GM18909 (cell line): ENCODE results near the gene MID1.

Source experiments
- ATAC-seq: cut with Tn5 transposase; IDR thresholded peaks from one replicate; pipeline ENCODE4 v1.9.1; 2021; ENCODE audit warnings: mild to moderate bottlenecking; ENCODE audit not compliant: unreplicated experiment, poor library complexity

Gene MID1

DNA sequence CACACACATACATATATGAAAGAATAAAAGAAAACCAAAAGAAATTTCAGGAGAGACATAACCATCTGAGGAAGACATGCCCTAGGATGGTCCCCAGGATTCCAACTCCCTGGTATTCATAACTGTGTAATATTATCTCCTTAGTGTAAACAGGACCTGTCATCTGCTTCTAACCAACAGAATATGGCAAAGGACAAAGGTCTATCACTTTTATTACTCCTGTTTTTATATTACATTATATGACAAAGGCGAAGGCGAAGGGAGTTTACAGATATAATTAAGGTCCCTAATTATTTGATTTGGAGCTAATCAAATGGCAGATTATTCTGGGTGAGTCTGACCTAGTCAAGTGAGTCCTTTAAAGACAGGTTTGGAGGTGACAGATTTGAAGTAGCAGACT, 155.1 kb downstream of the MID1 start:
- ATAC-seq: no peak

DNA sequence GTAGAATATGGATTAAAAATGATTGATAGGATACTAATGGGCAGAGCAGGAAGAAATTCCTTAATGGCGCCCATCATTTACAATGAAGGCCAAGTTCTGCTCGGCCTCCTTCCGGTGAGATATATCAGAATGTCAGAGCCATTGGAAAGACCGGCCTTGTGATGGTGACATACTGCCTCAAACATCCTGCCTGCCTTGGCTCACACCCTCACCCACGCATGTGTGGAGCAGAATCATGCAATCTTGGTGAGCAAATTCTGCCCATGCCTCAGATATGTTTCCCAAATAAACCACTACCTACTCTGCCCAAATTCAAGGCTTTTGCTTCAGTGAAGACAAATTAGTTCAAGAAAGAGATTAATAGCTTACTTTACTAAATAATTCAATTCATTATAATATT, 163.3 kb downstream of the MID1 start:
- ATAC-seq: no peak

DNA sequence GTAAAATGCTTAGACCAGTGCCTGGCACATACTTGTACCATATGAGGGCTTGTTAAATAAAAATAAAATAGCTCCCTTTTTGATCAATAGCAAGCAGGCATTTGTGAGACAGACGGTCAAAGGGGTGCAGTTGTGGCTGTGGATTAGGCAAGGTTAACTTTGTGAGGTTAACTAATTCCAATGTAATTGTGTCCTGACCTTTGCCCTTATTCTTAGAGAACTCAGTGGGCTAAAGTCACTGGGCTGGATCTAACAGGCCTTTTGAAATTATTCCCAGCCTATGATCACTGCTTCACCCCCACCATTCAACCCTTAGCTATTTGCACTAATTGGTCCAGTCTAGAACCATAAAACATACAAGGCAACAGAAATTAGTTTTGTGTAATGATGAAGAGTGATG, 166.4 kb downstream of the MID1 start:
- no peak for ATAC-seq

DNA sequence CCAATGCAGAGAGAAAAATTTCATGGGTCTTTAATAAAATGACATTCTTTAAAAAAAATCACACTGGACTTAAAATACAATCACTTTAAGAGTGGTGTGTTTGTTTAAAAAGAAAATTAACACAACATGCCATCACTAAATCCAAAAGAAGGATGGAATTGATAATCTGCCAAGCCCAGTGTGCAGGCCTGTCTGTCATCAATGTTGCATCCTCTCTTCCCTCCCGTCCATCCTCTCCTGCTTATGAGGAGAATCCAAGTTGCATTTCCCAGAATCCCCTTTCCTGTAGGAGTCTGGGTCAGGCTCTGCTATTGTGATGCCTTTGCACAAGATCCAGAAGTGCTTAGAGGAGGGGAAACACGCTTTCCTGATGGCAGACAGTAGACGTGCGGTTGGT, 169.4 kb downstream of the MID1 start:
- no peak for ATAC-seq

DNA sequence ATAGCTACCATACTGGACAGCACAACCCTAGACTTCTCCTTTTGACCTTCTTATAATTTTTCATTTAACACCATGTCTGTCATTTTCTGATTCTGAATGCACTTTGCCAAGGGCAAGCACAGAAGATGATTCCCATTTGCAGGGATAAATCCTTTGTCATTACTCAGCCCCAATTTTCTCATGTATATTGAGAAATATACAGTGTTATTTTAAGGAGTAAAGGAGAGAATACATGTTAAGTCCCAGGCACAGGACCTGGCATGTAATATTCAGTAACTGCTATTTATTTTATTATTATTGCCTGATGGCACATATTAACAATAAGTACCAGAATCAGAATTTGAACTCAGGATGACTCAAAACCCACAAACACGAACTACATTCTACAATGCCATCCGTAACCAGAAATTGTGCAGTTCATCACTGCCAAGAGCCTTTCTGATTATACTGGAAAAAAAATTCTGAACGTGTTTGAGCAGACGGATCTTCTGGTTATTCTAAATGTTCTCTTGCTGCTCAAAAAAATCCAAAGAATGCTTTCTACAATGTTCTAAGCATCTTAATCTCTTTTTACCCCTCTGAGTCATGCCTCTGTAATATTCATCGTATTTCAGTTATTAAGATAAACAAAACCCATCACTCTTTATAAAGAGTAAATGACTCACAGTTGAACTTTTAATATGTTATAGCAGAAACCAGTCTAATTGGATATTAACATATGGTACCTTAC, 170.0 kb downstream of the MID1 start:
- no peak for ATAC-seq

DNA sequence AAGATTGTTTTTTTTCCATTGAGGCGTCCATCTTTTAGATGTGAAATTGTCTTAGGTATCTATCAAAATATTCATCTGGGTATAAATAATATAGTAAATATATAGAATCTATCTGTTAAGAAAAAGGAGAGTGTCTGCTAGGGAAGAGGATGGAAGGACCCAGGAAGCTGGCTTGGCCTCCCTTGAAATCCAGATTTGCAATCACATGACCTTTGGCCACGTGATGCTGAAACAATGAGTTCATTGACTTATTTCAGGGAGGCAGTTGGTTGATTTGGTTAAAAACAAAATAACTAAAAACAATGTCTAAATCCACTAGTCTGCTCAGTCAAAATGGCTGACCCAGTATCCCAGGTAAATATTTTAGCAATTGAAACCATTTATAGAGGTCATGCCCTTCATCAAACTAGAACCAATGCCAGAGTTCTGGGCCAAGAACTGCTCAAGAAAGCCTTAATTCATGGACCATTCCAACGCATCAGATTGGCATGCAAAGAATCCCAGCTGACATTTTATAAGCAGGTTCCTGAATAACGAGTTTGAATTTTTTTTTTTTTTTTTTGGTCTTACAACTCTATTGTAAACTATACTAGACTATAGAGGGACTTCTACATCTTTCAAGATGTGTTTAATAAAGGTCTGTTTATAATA, 172.7 kb downstream of the MID1 start:
- no peak for ATAC-seq

DNA sequence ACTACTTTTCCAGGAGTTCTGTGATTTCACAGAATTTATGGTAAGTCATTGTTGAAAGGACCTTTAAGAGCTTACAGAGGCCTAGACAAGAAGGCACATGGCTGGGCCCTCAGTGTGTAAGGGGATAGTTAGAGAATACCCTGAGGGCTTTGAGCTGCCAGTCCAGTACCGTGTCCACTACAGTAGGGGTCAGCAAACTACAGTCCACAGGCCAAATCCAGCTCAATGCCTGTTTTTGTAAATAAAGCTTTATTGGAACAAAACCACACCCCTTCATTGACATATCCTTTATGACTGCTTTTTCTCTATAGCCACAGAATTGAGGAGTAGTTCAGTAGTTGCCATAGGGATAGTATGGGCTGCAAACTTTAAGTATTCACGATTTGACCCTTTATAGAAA, 176.2 kb downstream of the MID1 start:
- no peak for ATAC-seq

DNA sequence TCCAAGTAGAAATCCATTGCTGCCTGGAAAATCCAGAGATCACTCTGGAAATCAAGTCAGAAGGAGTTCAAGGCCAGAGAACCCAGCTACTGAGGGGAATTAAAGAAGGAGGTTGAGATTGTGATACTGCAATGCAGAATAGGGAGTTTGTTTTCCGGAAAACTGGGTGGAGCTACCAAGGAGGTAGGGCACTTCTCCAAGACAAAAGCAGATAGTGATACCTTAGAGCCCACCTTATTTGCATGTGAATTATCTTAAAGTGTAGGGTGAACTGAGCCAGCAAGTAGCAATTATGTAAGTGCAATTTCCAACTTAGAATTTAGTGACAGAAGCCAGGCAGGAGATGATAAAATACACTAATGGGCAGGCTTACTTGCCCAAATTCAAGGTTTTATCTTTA, 178.9 kb downstream of the MID1 start:
- ATAC-seq: no peak

DNA sequence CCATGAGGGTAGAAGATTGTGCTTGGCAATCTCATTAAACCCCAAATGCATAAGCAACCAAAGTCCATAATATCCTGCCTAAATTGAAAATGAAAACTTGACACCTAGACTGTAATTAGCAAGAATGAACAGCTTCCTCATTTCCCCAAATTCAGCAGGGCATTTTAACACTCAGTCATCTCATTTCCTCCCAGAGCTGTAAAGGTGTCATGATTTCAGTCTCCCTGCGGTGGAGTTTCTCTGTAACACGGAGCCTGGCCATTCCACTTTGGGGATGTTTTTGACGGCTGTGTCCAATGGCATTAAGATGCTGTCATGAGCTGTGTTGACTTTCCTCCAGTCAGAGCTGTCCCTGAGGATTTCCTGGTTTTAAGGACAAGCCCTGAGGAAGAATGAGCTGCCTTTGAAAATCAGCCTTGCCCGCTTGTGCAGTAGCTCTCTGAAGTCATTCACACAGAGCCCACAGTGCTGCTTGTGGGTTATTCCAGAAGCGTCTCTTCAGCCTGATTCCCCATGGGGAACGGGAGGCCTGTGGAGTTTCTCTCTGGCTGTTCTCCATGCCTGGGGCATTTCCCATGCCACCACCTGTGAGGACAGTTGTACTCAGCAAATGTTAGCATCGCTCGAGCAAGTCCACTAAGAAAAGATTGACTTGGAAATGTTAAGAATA, 187.0 kb downstream of the MID1 start:
- ATAC-seq: no peak

DNA sequence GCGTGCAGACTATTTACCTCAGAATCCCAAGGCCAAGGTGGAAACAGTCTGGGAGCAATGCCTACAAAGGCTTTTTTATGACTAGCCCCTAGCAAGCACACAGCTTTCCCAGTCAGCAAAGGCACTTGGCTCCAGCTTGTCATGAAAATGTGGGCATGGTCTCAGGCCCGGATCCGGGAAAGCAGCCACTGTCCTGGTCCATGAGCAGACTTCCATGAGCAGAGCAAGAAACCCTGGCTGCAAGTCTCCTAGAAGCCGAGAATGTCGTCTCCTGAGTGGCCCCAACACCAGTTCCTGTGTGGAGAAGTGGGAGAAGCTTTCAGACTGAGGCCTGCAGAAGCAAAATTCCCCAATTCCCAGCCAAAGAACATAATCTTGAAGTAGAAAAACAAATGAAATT, 190.5 kb downstream of the MID1 start:
- ATAC-seq: no peak

DNA sequence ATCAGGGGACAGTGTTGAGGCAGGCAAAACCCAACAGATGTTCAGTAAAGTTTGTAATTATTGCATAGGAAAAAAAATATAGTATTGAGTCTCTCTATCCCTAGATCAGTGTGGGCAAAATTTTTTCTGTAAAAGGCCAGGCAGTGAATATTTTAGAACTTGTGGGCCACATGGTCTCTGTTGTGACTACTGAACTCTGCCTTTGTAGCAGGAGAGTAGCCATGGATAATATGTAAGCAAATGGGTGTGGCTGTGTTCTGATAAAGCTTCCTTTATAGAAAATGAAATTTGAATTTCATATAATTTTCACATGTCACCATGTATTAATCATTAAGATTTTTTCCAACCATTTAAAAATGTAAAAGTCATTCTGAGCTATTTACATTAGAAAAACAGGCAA, 193.1 kb downstream of the MID1 start:
- no peak for ATAC-seq

DNA sequence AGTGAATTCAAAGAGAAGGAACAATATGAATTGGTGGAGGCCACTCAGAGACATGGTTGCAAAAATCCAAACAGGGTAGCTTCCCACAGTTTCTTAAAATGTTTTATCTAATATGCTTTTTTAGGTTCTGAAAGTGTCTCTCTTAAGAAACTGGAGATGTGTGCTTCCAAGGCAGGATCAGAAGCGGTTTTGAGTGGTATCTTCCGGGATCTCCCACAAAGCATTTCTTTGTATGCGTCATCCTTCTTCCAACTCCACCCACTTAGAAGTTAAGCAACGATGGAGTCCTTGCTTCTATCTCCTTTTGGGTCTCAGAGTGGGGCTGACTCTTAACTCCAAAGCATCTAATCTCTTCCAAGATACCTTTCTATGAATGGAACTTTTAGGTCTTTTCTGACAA, 196.7 kb downstream of the MID1 start:
- ATAC-seq: no peak

DNA sequence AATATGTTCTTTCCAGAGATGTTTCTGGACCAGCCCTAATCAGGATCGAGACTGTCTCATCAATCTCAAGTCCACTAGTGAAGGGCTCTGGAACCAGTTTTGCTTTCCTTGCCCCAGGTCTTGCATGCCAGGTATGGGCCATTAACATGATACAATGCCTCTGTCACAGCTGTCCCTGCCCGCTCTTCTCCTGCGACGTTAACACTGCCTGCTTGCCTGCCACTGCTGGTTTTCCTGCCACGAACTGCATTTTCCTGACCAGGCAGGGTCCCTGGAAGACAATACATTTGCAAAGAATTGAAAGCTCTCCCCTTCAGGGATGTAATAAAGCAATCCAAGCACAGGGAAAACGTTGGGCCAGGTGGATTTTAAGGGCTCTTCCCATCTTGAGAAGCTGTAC, 200.3 kb downstream of the MID1 start:
- ATAC-seq: no peak

DNA sequence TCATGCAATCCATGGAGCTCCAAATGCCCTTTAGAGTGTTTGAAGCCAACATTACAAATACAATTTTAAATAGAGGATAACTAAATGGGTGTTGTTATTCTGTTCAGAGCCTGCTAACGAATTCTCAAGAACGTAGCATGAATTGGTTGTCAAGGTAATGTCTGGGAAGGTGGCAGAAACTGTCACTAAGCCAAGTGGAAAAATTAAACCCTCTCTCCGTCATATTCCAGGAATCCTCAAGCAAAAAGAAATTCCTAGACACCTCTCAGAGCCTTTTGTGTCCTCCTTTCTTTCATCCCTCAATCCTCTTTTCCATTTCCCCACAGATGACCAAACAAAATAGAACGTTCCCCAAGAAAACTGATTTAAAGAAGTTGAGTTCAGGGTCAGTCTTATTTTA, 204.0 kb downstream of the MID1 start:
- no peak for ATAC-seq

DNA sequence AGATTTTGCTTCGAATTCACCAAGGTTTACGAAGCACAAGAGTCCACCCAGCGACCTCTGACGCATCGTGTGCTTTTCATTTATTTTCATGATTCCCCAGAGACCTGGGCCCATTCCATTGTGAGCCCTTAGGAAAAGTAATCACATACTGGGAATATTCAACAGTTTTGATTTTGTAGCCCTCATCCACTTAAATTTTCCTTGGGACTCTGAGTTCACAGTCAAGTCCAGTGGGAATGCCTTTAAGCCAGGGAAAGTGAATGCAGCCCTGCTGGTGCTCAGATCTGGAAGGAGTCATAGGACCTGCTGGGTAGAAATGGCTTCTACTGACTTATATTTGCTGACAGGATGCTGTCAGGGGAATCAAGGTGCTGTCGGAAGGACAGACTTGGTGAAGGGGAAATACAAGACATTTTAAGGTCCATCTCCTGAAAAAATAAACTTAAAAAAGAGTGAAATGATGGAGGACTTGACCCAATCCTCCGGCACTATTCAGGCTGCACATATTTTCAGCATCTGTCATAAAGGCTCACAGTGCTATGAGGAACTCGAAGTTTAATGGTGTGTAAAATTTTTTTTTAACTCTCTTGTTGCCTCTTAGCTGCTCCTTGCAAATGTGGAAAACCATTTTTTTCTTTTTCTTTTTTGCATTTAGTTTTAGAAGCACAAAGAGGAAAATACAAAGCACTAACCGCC, 204.9 kb downstream of the MID1 start:
- ATAC-seq: no peak

DNA sequence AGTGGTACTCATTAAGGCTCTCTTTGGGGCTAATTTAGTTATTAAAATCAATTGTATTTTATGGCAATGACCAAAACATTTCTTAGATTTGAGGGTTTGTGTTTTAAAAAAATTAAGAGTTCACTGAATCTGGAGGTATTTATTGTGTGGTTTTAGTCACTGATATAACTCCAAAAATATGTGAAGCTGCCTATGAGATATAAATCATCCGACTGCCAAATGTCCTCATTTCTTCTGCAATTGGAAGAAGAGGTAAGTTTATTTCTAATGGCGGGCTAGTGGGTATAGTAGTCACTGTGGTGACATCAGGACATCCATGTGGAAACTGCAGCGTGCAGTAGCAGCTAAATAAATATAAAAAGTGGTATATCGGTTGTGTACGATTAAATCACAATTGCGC, 205.5 kb downstream of the MID1 start:
- ATAC-seq: no peak

DNA sequence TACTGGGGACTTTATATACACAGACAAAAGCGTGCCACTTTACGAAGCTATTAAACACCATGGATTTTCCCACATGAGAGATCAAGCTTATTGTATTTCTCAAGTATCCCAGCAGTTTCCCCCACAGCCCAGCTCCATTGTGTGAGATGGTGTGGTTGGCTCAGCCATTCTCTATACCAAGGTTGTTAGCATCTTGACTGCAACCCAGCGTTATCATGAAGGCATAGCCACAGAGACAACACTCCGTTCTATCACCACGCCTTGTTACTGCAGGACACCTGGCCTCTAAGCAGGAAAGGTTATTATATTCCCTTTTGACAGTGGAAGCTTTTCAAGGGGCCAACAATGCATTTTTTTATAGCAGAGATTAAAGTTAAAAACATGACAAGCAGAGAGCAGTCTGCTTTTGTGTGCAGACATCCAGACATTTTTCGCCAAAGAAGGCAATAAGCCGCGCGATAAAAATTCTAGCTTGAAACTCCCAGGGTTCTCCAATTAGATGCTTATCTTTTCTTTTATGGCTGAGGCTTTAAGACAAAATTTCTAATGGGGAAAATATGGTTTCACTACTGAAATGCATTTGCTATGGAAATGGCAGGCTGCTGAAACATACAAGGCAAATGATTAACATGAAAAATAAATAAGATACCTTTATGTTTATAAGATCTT, 206.1 kb downstream of the MID1 start:
- no peak for ATAC-seq

DNA sequence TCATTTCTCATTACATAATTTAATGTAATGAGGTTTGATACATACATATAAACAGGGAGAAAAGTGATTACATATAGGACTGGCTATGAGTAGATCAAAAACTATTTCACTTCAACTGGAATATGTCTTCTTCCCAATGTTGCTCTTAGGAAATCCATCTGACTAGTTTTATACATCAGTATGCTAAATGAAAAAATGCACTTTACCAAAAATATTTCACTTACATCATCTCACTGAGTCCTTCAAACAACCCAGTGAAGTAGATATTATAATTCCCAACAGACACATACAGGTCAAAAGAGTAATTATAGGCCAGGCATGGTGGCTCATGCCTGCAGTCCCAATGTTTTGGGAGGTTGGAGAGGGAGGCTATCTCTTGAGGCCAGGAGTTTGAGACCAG, 215.9 kb downstream of the MID1 start:
- no peak for ATAC-seq

DNA sequence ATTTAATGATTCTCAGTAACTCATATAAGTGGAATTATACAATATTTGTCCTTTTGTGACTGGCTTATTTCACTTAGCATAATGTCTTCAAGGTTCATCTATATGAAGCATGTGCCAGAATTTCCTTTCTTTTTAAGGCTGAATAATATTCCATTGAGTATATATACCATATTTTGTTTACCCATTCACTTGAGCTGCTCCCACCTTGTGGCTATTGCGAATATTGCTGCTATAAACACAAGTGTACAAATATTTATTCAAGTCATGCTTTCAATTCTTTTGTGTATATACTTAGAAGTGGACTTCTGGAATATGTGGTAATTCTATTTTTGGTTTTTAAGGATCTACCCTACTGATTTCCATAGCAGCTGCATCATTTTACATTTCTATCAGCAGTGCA, 219.1 kb downstream of the MID1 start:
- ATAC-seq: no peak

DNA sequence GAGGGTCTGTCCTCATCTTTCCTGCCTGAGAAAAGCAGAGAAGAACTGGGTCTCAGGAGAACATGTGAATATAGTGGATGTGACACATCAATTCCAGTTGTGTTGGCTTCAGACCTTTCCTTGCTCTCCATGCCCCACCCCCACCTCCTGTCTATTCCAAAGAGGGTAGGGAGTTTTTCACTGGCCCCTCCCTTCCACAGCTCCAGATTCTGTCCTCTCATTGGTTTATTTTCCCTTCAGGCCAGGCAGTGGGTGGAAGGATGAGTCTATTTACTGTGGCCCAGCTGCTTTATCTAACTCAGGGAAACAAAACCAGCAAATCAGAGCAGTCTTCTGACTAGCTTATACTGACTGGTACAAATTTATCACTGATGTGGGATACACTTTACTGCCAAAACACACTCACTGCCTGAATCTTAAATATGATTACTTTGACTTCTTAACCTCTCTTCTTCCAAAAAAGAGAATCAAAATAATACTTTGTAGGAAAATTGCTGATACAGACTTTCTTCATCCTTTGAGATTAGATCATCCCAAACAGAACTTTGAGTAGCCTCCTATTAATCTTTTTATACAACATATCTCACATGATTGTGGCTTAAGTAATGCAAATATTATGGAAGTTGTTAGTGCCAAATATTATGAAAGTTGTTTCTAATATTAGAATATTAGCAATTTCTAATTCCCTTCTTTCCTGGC, 221.2 kb downstream of the MID1 start:
- ATAC-seq: no peak
